Ovary (tissue), 3 donors: ENCODE results near the gene MOB3B.

Experiments used
- EP300 ChIP-seq: sonication (generic); formaldehyde crosslinking; IDR thresholded peaks from one replicate; pipeline ENCODE4 v1.6.1; 2017; ENCODE audit warnings: antibody characterized with exemption
- TF ChIP-seq, protein P1 (sequence below), 3 donors: fragments of 450-650 bp in 2 of 3; fragments of 200-600 bp in 1 of 3; IDR thresholded peaks; one replicate each; pipeline versions ENCODE4 v1.5.1 to v1.8.0; 2016 to 2022; ENCODE audit warnings: antibody characterized with exemption in 3 of 3, mild to moderate bottlenecking in 1 of 3
- donor health status: DM: no; HTN: no; CAD: no.

DNA sequence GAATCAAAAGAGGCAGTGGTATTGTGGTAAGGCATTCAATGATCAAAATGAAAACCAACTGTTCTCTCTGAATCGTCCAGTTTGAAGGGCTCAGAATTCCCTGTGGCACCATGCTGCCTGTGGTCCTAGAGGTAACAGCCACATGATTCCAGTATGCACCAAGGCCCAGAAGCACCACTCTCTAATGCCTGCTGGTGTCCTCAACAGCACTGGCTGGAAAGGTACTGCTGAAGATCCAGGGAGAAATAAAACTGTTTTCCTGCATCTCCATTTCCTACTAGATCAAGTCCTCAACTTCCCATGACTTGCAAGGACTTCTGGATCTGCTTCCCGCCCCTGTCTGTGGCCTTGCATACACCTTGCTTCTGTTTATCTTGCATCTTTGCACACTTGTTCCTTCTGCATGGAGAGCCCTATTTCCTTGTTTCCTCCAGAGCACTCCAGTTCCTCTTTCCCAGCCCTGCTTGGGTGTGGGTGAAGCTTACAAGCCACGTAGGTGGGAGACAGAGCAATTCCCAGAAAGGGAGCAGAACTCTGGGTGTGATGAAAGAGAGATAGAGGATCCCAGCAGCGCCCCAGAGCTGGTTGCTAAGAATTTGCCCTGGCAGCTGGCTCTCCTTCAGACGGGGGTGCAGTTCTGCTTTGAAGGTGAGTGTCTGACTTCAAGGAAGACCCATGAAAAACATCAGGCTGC lies 191.6 kb downstream of the MOB3B start:
- TF ChIP-seq, protein P1, sequence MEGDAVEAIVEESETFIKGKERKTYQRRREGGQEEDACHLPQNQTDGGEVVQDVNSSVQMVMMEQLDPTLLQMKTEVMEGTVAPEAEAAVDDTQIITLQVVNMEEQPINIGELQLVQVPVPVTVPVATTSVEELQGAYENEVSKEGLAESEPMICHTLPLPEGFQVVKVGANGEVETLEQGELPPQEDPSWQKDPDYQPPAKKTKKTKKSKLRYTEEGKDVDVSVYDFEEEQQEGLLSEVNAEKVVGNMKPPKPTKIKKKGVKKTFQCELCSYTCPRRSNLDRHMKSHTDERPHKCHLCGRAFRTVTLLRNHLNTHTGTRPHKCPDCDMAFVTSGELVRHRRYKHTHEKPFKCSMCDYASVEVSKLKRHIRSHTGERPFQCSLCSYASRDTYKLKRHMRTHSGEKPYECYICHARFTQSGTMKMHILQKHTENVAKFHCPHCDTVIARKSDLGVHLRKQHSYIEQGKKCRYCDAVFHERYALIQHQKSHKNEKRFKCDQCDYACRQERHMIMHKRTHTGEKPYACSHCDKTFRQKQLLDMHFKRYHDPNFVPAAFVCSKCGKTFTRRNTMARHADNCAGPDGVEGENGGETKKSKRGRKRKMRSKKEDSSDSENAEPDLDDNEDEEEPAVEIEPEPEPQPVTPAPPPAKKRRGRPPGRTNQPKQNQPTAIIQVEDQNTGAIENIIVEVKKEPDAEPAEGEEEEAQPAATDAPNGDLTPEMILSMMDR (IDR thresholded peaks at IDR 0.05): no peak
- no peak for TF ChIP-seq EP300
